GM12864 (cell line): ENCODE measurements around the gene HDAC9.

ENCODE experiments used
- DNase-seq: peaks from one replicate; pipeline ENCODE4 v3.0.0-alpha.2; 2011; ENCODE audit warnings: low read depth
- H3K4me3 ChIP-seq: 2 replicates; pipeline ENCODE4 v1.5.1; 2011; ENCODE audit warnings: mild to moderate bottlenecking, low read depth, low read length, control low read depth
- CTCF ChIP-seq: IDR thresholded peaks from 2 replicates; pipeline ENCODE4 v1.5.1; 2011; ENCODE audit warnings: low read depth, mild to moderate bottlenecking, moderate library complexity, low read length, control low read depth, inconsistent platforms; ENCODE audit errors: missing control alignments

HDAC9 gene

GRCh38 chr7:18655506-18655905 is 160.0 kb downstream of the HDAC9 start:
- DNase-seq, result no peak
- no peak overlapping the region for H3K4me3 ChIP-seq
- TF ChIP-seq CTCF, result no peak

GRCh38 chr7:18655912-18656311 is 160.4 kb downstream of the HDAC9 start:
- no peak for TF ChIP-seq CTCF
- H3K4me3 ChIP-seq, result no peak overlapping the region
- DNase-seq, result no peak

GRCh38 chr7:18656362-18656761 is 160.8 kb downstream of the HDAC9 start:
- TF ChIP-seq CTCF, result no peak
- H3K4me3 ChIP-seq, result no peak overlapping the region
- no peak for DNase-seq

- no peak for TF ChIP-seq CTCF
- no peak for DNase-seq
- H3K4me3 ChIP-seq, result no peak overlapping the region
Measured at GRCh38 chr7:18659746-18660145, 164.2 kb downstream of the HDAC9 start.

GRCh38 chr7:18663321-18663720 is 167.8 kb downstream of the HDAC9 start:
- no peak overlapping the region for H3K4me3 ChIP-seq
- no peak for DNase-seq
- no peak for TF ChIP-seq CTCF

- TF ChIP-seq CTCF, result peak; percentile 99
Measured at GRCh38 chr7:18666107-18666728, 170.7 kb downstream of the HDAC9 start.

GRCh38 chr7:18667466-18667865 is 171.9 kb downstream of the HDAC9 start:
- no peak overlapping the region for H3K4me3 ChIP-seq
- no peak for DNase-seq
- no peak for TF ChIP-seq CTCF

More at GRCh38 chr7:18666107-18666728, 170.7 kb downstream of the HDAC9 start:
- DNase-seq, result peak; percentile 64
- H3K4me3 ChIP-seq, result no peak overlapping the region
